Measurements from ENCODE around the gene SDCCAG8.

The SDCCAG8 gene

DNA sequence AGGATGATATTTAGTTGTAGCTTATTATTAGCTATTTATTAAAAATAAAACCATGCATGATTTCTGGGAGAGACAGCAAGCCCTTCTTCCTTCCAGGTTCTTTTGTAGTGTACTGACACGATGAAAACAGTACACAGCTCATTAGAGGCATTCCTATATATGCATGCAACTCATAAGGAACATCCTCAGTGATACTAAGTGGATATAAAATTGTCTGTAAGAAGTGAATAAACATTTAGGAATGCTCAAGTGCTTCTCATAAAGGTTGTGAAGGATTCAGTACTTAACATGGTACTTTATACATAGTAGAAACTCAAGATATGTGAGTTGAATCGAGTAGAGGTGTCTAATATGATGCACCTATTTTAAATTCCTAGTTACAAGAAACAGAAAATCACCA lies 287.7 kb downstream of the SDCCAG8 start:
- DNase-seq (ENCODE audit: low read depth, low spot score): no peak

DNA sequence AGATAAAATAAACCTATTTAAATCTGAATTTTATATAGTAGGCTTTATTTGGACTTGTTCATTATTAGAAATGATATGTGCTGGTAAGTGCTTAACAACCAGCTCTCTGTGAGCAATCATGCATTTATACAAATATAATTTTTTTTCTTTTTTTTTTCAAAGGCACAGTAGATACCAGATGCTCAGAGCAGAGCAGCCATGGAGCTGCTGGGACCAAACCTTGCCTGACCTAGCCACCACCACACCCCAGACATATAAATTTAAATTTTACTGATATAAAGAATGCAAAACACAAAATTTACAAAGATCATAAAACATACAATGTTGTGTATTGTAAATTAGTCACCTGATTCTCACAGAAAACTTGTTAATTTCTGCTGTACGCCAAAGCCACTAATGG lies 290.6 kb downstream of the SDCCAG8 start:
- DNase-seq (ENCODE audit: low read depth, low spot score): no peak

DNA sequence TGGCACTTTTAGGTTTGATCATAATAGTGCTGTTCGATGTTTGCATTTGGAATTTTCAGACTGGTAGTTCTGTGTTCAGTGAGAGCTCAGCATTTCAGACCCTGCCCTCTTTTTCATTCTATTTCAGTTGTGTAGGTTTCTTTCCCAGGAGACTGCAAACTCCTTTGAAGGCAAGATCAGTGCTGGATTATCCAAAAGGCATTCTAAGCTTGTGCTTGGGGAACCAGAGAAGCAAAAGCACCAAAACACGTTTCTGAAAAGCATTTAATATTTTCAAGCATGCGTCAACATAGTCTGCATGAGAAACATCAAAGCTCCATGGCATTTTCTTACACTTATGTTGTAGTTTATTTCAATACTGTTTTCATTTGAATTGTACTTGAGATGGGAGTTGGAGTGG lies 292.1 kb downstream of the SDCCAG8 start:
- DNase-seq (ENCODE audit: low read depth, low spot score): no peak

DNA sequence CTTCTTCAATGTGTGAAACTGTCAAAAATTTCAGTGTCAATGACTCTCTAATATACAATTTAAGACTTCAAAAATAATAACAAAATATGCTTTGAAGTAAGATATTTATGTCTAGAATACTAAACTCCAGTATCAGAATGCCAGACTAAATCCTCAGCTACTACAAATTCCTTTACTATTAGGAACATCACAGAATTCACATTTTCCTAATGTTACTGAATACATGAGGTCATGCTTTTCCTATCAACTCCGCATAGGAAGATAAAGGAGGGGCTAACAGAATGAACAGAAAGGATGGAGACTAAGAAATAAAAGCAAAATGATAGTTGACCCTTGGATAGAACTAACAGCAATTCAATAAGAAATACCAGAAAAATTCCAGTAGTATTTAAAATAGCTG lies 292.7 kb downstream of the SDCCAG8 start:
- no peak for DNase-seq (ENCODE audit: low read depth, low spot score)

DNA sequence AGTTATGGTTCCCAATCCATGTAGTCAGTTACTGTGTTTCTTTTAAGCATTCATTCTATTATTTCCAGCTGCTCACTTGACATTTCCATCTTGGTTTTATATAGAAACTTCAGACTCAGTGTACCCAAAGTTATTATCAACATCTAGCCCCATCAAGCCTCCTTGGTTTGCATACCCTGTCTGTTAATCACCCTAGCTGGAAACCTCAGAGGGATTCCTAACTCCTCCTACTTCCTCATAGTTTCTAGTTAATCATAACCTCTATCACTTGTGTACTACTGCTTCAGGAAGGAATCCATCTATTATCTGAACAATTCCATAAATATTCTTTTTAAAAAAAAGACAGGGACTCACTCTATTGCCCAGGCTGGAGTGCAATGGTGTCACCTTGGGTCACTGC lies 293.3 kb downstream of the SDCCAG8 start:
- DNase-seq (ENCODE audit: low read depth, low spot score): no peak

All from activated naive CD8-positive, alpha-beta T cell treated with anti-CD3 and anti-CD28 coated beads, Interleukin-2, amount 50 U/mL, for 16 hours (primary cell).